HTR-8/SVneo (cell line): Measurements from ENCODE around the gene CHRNB1.

Experiments
- DNase-seq: peaks from one replicate; pipeline ENCODE4 v3.0.0; 2011; ENCODE audit warnings: low spot score, mixed read lengths; ENCODE audit not compliant: insufficient read length
- FAIRE-seq: peaks from 2 replicates; lab custom pipeline; 2011; peaks lifted over from hg19 to GRCh38; lab: Jason Lieb, UNC

Gene CHRNB1

GRCh38 chr17:7436556-7437368 is 8.1 kb upstream of the CHRNB1 start:
- FAIRE-seq: peak; percentile 73
- DNase-seq: peak; percentile 76

GRCh38 chr17:7437369-7437863 is 7.4 kb upstream of the CHRNB1 start:
- FAIRE-seq (no peak), DNase-seq (no peak)

GRCh38 chr17:7437950-7438614 is 6.8 kb upstream of the CHRNB1 start:
- FAIRE-seq: no peak
- no peak for DNase-seq

GRCh38 chr17:7438656-7439460 is 6.0 kb upstream of the CHRNB1 start:
- DNase-seq: no peak
- FAIRE-seq: no peak

GRCh38 chr17:7439462-7440112 is 5.3 kb upstream of the CHRNB1 start, which contains the start of gene FGF11:
Gene FGF11 (plus strand): TSS chr17:7439512. CDS start chr17:7439621, 109 bp downstream.
- FAIRE-seq: no peak

GRCh38 chr17:7440113-7440833 is 4.6 kb upstream of the CHRNB1 start:
- DNase-seq (peak; percentile 66), FAIRE-seq (peak; percentile 92)

More at GRCh38 chr17:7439462-7440112, 5.3 kb upstream of the CHRNB1 start, which contains the start of gene FGF11:
- DNase-seq: no peak

- FAIRE-seq (no peak), DNase-seq (peak; percentile 41)
These were observed 4.0 kb upstream of the CHRNB1 start for GRCh38 chr17:7440834-7441195.

GRCh38 chr17:7441266-7441665 is 3.6 kb upstream of the CHRNB1 start:
- FAIRE-seq: no peak
- no peak for DNase-seq

GRCh38 chr17:7442142-7442541 is 2.7 kb upstream of the CHRNB1 start:
- DNase-seq (no peak), FAIRE-seq (no peak)

- DNase-seq (no peak), FAIRE-seq (peak; percentile 75)
These were observed 1.1 kb upstream of the CHRNB1 start for GRCh38 chr17:7443499-7444485.

GRCh38 chr17:7445619-7445968 is 733 bp downstream of the CHRNB1 start:
- no peak for FAIRE-seq

GRCh38 chr17:7448461-7448860 is 3.6 kb downstream of the CHRNB1 start:
- FAIRE-seq (no peak), DNase-seq (no peak)

More at GRCh38 chr17:7445619-7445968, 733 bp downstream of the CHRNB1 start:
- DNase-seq: no peak

GRCh38 chr17:7459961-7460545 is 15.2 kb downstream of the CHRNB1 start:
- no peak for FAIRE-seq
- no peak for DNase-seq

GRCh38 chr17:7460850-7461660 is 16.2 kb downstream of the CHRNB1 start:
- no peak for FAIRE-seq

GRCh38 chr17:7462474-7463371 is 17.9 kb downstream of the CHRNB1 start:
- DNase-seq: no peak
- FAIRE-seq: no peak

More at GRCh38 chr17:7460850-7461660, 16.2 kb downstream of the CHRNB1 start:
- no peak for DNase-seq

GRCh38 chr17:7463372-7463846 is 18.5 kb downstream of the CHRNB1 start:
- FAIRE-seq (no peak), DNase-seq (no peak)
